ENCODE results near the gene RAPGEF5. TPM values are rescaled to one million over a fixed set of nuclear protein-coding genes. Genes with fewer than 3 reads are reported as not detected.

RAPGEF5 gene
- polyA plus RNA-seq, 1 donor (not counting 4 experiments of a cell fraction or from before 2014, with no cell fraction given), result 2.1 TPM

DNA sequence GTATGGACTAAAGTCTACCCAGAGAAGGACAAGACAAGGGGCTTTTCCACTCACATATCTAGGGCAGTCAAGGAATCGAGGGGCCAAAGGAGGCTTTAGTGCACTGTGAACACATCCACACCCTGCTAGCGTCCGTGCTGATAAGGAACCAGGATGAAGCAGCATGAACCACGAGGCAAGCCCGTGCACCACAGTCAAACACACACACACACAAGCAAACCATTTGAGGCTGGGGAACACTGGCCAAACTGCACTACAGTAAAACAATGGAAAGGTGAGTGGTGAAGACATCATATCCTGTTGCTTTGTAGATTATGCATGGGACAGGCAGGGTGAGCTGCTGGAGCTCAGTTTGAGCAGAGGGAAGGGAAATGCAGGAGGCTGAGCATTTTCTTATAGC lies 233.8 kb downstream of the RAPGEF5 start:
- H3K9me1 ChIP-seq (ENCODE audit: control insufficient read depth, extremely low read depth, insufficient read depth, low read length), result no peaks in the 10 kb centered on the region
- no peaks in the 10 kb centered on the region for H3K9me3 ChIP-seq (ENCODE audit: control insufficient read depth, low read depth, low read length)
- dilution Hi-C loops (cut with MboI; ENCODE audit: extremely low pct_ligation_motif_present, low sequenced_read_pairs), result no loop called here
- H4K20me1 ChIP-seq (ENCODE audit: control insufficient read depth, extremely low read depth, insufficient read depth, low read length), result no peaks in the 10 kb centered on the region
- H3K79me2 ChIP-seq (ENCODE audit: control insufficient read depth, insufficient read depth, low read length), result no peaks in the 10 kb centered on the region
- no peak overlapping the region for H3K27ac ChIP-seq (ENCODE audit: control insufficient read depth, insufficient read depth, low read length)
- FAIRE-seq, result no peak
- no peak for TF ChIP-seq EZH2 (IDR thresholded peaks at IDR 0.05; ENCODE audit: low read length)
- TF ChIP-seq, protein P1, sequence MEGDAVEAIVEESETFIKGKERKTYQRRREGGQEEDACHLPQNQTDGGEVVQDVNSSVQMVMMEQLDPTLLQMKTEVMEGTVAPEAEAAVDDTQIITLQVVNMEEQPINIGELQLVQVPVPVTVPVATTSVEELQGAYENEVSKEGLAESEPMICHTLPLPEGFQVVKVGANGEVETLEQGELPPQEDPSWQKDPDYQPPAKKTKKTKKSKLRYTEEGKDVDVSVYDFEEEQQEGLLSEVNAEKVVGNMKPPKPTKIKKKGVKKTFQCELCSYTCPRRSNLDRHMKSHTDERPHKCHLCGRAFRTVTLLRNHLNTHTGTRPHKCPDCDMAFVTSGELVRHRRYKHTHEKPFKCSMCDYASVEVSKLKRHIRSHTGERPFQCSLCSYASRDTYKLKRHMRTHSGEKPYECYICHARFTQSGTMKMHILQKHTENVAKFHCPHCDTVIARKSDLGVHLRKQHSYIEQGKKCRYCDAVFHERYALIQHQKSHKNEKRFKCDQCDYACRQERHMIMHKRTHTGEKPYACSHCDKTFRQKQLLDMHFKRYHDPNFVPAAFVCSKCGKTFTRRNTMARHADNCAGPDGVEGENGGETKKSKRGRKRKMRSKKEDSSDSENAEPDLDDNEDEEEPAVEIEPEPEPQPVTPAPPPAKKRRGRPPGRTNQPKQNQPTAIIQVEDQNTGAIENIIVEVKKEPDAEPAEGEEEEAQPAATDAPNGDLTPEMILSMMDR (optimal IDR thresholded peaks at IDR 0.05 in 1 of 3, IDR thresholded peaks at IDR 0.05 in 1 of 3, conservative IDR thresholded peaks at IDR 0.05 in 1 of 3; ENCODE audit: extremely low read depth in 1 of 3, insufficient read depth in 2 of 3, low read length in 3 of 3), result no peak
- H3K27me3 ChIP-seq (ENCODE audit: control insufficient read depth, extremely low read depth, insufficient read depth, low read length), result no peaks in the 10 kb centered on the region
- no peak overlapping the region for H3K4me3 ChIP-seq (ENCODE audit: control insufficient read depth in 2 of 3, extremely low read depth in 1 of 3, insufficient read depth in 2 of 3, low read depth in 1 of 3, low read length in 3 of 3)
- no peak for DNase-seq (ENCODE audit: low read depth, low spot score)
- peak overlapping the region; percentile 23 for H2AFZ ChIP-seq (ENCODE audit: control insufficient read depth, low read length)
- no peak overlapping the region for H3K9ac ChIP-seq (ENCODE audit: control insufficient read depth, extremely low read depth, insufficient read depth, low read length)
- peaks cover 8% of the 10 kb centered on the region for H3K4me1 ChIP-seq (ENCODE audit: control insufficient read depth, extremely low read depth, insufficient read depth, low read length)
- no peaks in the 10 kb centered on the region for H3K36me3 ChIP-seq (ENCODE audit: control insufficient read depth in 2 of 2, extremely low read depth in 1 of 2, insufficient read depth in 2 of 2, low read length in 2 of 2)
- H3K4me2 ChIP-seq (ENCODE audit: control insufficient read depth, extremely low read depth, insufficient read depth, low read depth, low read length), result no peak overlapping the region

DNA sequence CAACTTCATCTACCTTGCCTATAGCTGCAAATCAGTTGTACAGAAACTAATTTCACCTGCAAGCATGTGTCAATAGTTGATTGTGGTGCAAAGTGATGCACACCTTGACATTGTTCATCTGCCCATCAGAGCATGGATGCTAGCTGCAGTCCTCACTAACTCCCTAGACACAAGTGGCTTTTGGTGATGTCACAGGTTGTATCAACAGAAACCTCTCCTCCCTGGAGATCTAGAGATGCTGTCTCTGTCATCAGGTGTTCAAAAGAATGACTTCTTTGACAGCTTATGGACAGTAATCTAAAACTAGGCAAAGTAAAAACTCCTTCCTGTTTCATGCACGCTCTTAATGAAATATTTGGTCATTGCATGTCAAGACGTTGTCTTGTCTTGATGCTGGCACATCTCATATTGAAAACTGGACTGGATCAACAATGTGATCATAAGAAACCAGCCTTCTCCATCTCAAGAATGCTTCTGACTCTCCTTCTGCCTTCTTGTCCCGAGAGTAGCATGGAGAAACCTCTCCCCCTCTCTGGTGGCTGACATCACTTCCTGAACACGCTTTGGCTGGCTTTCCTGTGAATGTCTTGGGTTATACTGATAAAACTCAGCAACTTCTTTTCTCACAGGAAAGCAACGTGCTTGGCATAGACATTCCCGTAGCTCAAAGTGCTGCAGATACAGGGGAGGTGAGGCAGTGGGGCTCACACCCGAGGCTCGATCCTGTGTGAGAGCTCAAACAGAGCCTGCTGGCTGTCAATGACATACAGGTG lies 235.1 kb downstream of the RAPGEF5 start:
- no peak for TF ChIP-seq EZH2 (IDR thresholded peaks at IDR 0.05; ENCODE audit: low read length)
- TF ChIP-seq, protein P1 (optimal IDR thresholded peaks at IDR 0.05 in 1 of 3, IDR thresholded peaks at IDR 0.05 in 1 of 3, conservative IDR thresholded peaks at IDR 0.05 in 1 of 3; ENCODE audit: extremely low read depth in 1 of 3, insufficient read depth in 2 of 3, low read length in 3 of 3), result no peak
- no peak overlapping the region for H2AFZ ChIP-seq (ENCODE audit: control insufficient read depth, low read length)
- no peaks in the 10 kb centered on the region for H3K9me3 ChIP-seq (ENCODE audit: control insufficient read depth, low read depth, low read length)
- H3K27ac ChIP-seq (ENCODE audit: control insufficient read depth, insufficient read depth, low read length), result no peak overlapping the region
- no peaks in the 10 kb centered on the region for H3K27me3 ChIP-seq (ENCODE audit: control insufficient read depth, extremely low read depth, insufficient read depth, low read length)
- dilution Hi-C loops (cut with MboI; ENCODE audit: extremely low pct_ligation_motif_present, low sequenced_read_pairs), result no loop called here
- H3K36me3 ChIP-seq (ENCODE audit: control insufficient read depth in 2 of 2, extremely low read depth in 1 of 2, insufficient read depth in 2 of 2, low read length in 2 of 2), result no peaks in the 10 kb centered on the region
- no peaks in the 10 kb centered on the region for H4K20me1 ChIP-seq (ENCODE audit: control insufficient read depth, extremely low read depth, insufficient read depth, low read length)
- H3K79me2 ChIP-seq (ENCODE audit: control insufficient read depth, insufficient read depth, low read length), result no peaks in the 10 kb centered on the region
- FAIRE-seq (peak; percentile 29), DNase-seq (ENCODE audit: low read depth, low spot score) (no peak)
- no peaks in the 10 kb centered on the region for H3K9me1 ChIP-seq (ENCODE audit: control insufficient read depth, extremely low read depth, insufficient read depth, low read length)
- no peak overlapping the region for H3K9ac ChIP-seq (ENCODE audit: control insufficient read depth, extremely low read depth, insufficient read depth, low read length)
- H3K4me3 ChIP-seq (ENCODE audit: control insufficient read depth in 2 of 3, extremely low read depth in 1 of 3, insufficient read depth in 2 of 3, low read depth in 1 of 3, low read length in 3 of 3), result no peak overlapping the region
- H3K4me2 ChIP-seq (ENCODE audit: control insufficient read depth, extremely low read depth, insufficient read depth, low read depth, low read length), result no peak overlapping the region
- peaks cover 4% of the 10 kb centered on the region for H3K4me1 ChIP-seq (ENCODE audit: control insufficient read depth, extremely low read depth, insufficient read depth, low read length)

Data from keratinocyte (primary cell).